Neural cell (in vitro differentiated cells): ENCODE data around the gene COL6A3. TPM values are rescaled to one million over a fixed set of nuclear protein-coding genes. Genes with fewer than 3 reads are reported as not detected.

Source experiments
- H2AFZ ChIP-seq: fragments of 200-600, 300-800 bp; sonication (generic), shearing (Covaris generic); 2 replicates; pipeline ENCODE4 v1.6.0; 2014; ENCODE audit warnings: low read depth, mild to moderate bottlenecking, antibody characterized with exemption, low read length, moderate library complexity
- H3F3A ChIP-seq: fragments of 200-600 bp; shearing (Covaris generic); 2 replicates; pipeline ENCODE4 v1.6.1; 2016; ENCODE audit warnings: mild to moderate bottlenecking, moderate library complexity, mixed read lengths, antibody characterized with exemption, low read length; ENCODE audit not compliant: insufficient read depth, poor library complexity, severe bottlenecking
- H3K27ac ChIP-seq: fragments of 200-600, 300-800 bp; sonication (generic), shearing (Covaris generic); 2 replicates; pipeline ENCODE4 v1.5.1; 2014; ENCODE audit warnings: mild to moderate bottlenecking, low read length, moderate library complexity
- H3K27me3 ChIP-seq: fragments of 300-800, 200-600 bp; sonication (generic), shearing (Covaris generic); 2 replicates; pipeline ENCODE4 v1.6.0; 2014; ENCODE audit warnings: mild to moderate bottlenecking, low read depth, low read length, moderate library complexity; ENCODE audit not compliant: insufficient read depth
- H3K36me3 ChIP-seq: fragments of 300-800, 200-600 bp; sonication (generic), shearing (Covaris generic); 2 replicates; pipeline ENCODE4 v1.5.1; 2014; ENCODE audit warnings: mild to moderate bottlenecking, antibody characterized with exemption, low read length, moderate library complexity; ENCODE audit not compliant: insufficient read depth
- H3K4me2 ChIP-seq: fragments of 300-800, 200-600 bp; sonication (generic), shearing (Covaris generic); 2 replicates; pipeline ENCODE4 v1.6.0; 2014; ENCODE audit warnings: mild to moderate bottlenecking, low read length
- H3K4me3 ChIP-seq: fragments of 300-800, 200-600 bp; sonication (generic), shearing (Covaris generic); 2 replicates; pipeline ENCODE4 v1.5.1; 2014; ENCODE audit warnings: mild to moderate bottlenecking, low read length, moderate library complexity
- H3K79me2 ChIP-seq: fragments of 200-600 bp; shearing (Covaris generic); replicated peaks from 2 replicates; pipeline ENCODE4 v1.6.0; 2014; ENCODE audit warnings: mild to moderate bottlenecking, low read length, moderate library complexity; ENCODE audit not compliant: insufficient read depth
- H3K9ac ChIP-seq: fragments of 300-800, 200-600 bp; sonication (generic), shearing (Covaris generic); 2 replicates; pipeline ENCODE4 v1.6.1; 2016; ENCODE audit warnings: mild to moderate bottlenecking, low read length, mixed read lengths
- H3K9me2 ChIP-seq: fragments of 200-600 bp; shearing (Covaris generic); 2 replicates; pipeline ENCODE4 v1.6.1; 2016; ENCODE audit warnings: mild to moderate bottlenecking, low read length, mixed read lengths; ENCODE audit not compliant: insufficient read depth
- H3K9me3 ChIP-seq: fragments of 200-600, 300-800 bp; sonication (generic), shearing (Covaris generic); 2 replicates; pipeline ENCODE4 v1.6.1; 2016; ENCODE audit warnings: mild to moderate bottlenecking, mixed run types, low read length, moderate library complexity, mixed read lengths
- H4K20me1 ChIP-seq: fragments of 200-600 bp; shearing (Covaris generic); 2 replicates; pipeline ENCODE4 v1.6.1; 2016; ENCODE audit warnings: mild to moderate bottlenecking, mixed run types; ENCODE audit not compliant: insufficient read depth
- EP300 ChIP-seq: fragments of 450-650 bp; conservative IDR thresholded peaks from 2 replicates; pipeline ENCODE4 v1.6.1; 2014; ENCODE audit warnings: antibody characterized with exemption, mild to moderate bottlenecking, moderate library complexity; ENCODE audit not compliant: poor library complexity, severe bottlenecking
- EZH2 ChIP-seq: fragments of 200-600, 300-800 bp; shearing (Covaris generic), sonication (generic); IDR thresholded peaks from 2 replicates; pipeline ENCODE4 v1.6.1; 2014; ENCODE audit warnings: antibody characterized with exemption, low read length, borderline replicate concordance, mild to moderate bottlenecking; ENCODE audit not compliant: insufficient read depth, poor library complexity, severe bottlenecking
- MXI1 ChIP-seq: fragments of 450-650 bp; conservative IDR thresholded peaks from 2 replicates; pipeline ENCODE4 v1.6.1; 2014; ENCODE audit warnings: antibody characterized with exemption, mild to moderate bottlenecking; ENCODE audit not compliant: poor library complexity, severe bottlenecking
- POLR2AphosphoS5 ChIP-seq: IDR thresholded peaks from 2 replicates; pipeline ENCODE4 v1.6.1; 2012
- RAD21 ChIP-seq: fragments of 450-650 bp; conservative IDR thresholded peaks from 2 replicates; pipeline ENCODE4 v1.6.1; 2014; ENCODE audit warnings: antibody characterized with exemption, mild to moderate bottlenecking, moderate library complexity
- SMC3 ChIP-seq: fragments of 450-650 bp; conservative IDR thresholded peaks from 2 replicates; pipeline ENCODE4 v1.6.1; 2014; ENCODE audit warnings: antibody characterized with exemption, mild to moderate bottlenecking, moderate library complexity; ENCODE audit not compliant: poor library complexity
- TAF1 ChIP-seq: IDR thresholded peaks from 2 replicates; pipeline ENCODE4 v1.6.1; 2012; ENCODE audit warnings: low read depth
- polyA plus RNA-seq: library from polyadenylated mRNA; depleted of rRNA; stranded (reverse); fragments of >200 nt; gene quantifications from 2 replicates; pipeline ENCODE4 v1.2.3, GENCODE V29; 2014
- TF ChIP-seq, protein P1 (sequence below): IDR thresholded peaks from 2 replicates; pipeline ENCODE4 v1.6.1; 2012; ENCODE audit warnings: borderline replicate concordance
- TF ChIP-seq, protein P2 (sequence below): fragments of 450-650 bp; IDR thresholded peaks from 2 replicates; pipeline ENCODE4 v1.5.1; 2014; ENCODE audit warnings: antibody characterized with exemption, mild to moderate bottlenecking, moderate library complexity; ENCODE audit not compliant: poor library complexity, severe bottlenecking

The COL6A3 gene
- polyA plus RNA-seq, 1 donor from 2014 or later = 0.05 TPM

DNA sequence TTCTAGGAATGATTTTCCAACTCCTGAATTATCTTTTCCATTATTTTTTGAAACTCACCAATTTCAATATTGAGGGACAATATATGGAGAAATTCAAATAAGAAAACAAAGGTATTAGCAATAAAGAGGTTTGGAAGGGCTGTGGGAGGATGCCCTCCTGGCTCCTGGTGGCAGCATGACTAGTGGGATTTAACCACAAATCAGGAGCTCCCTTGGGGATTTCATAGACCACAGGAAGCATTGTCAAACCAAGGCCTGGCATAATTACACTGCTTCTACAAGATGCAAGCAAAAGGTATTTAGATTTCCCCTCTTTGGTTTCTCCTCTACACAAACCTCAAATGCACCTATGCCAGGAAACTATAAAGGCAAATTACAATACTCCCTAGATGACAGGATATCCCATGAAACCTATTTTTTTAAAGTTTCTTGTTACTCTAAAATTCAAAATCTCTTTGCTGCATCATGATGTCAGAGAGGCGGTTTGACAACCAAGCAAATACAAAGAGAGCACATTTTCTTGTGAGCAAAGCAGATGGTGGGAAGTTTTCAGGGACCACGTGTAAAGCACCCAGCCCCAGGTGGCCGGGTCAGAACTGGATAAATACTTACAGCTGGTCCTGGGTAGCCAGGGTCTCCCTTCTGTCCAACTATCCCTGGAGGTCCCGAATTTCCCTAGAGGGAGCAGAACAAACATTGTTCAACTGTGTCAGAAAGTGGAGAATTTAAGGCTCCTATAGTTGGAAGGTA is 67.9 kb downstream of the COL6A3 start:
- Histone ChIP-seq H3K4me3 (no peak overlapping the region), H3K9me2 (no peaks in the 10 kb centered on the region), H3K27me3 (no peaks in the 10 kb centered on the region), H2AFZ (no peak overlapping the region), H4K20me1 (no peaks in the 10 kb centered on the region), H3K9ac (no peak overlapping the region), H3K79me2 (no peaks in the 10 kb centered on the region), H3K9me3 (no peaks in the 10 kb centered on the region), H3K27ac (no peak overlapping the region), H3K4me2 (no peak overlapping the region), H3K36me3 (no peaks in the 10 kb centered on the region), H3F3A (no peaks in the 10 kb centered on the region)
- TF ChIP-seq, protein P1, sequence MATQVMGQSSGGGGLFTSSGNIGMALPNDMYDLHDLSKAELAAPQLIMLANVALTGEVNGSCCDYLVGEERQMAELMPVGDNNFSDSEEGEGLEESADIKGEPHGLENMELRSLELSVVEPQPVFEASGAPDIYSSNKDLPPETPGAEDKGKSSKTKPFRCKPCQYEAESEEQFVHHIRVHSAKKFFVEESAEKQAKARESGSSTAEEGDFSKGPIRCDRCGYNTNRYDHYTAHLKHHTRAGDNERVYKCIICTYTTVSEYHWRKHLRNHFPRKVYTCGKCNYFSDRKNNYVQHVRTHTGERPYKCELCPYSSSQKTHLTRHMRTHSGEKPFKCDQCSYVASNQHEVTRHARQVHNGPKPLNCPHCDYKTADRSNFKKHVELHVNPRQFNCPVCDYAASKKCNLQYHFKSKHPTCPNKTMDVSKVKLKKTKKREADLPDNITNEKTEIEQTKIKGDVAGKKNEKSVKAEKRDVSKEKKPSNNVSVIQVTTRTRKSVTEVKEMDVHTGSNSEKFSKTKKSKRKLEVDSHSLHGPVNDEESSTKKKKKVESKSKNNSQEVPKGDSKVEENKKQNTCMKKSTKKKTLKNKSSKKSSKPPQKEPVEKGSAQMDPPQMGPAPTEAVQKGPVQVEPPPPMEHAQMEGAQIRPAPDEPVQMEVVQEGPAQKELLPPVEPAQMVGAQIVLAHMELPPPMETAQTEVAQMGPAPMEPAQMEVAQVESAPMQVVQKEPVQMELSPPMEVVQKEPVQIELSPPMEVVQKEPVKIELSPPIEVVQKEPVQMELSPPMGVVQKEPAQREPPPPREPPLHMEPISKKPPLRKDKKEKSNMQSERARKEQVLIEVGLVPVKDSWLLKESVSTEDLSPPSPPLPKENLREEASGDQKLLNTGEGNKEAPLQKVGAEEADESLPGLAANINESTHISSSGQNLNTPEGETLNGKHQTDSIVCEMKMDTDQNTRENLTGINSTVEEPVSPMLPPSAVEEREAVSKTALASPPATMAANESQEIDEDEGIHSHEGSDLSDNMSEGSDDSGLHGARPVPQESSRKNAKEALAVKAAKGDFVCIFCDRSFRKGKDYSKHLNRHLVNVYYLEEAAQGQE = no peak
- TF ChIP-seq TAF1 (no peak), EZH2 (no peak), POLR2AphosphoS5 (no peak), SMC3 (no peak), EP300 (no peak), MXI1 (no peak), RAD21 (no peak)
- TF ChIP-seq, protein P2, sequence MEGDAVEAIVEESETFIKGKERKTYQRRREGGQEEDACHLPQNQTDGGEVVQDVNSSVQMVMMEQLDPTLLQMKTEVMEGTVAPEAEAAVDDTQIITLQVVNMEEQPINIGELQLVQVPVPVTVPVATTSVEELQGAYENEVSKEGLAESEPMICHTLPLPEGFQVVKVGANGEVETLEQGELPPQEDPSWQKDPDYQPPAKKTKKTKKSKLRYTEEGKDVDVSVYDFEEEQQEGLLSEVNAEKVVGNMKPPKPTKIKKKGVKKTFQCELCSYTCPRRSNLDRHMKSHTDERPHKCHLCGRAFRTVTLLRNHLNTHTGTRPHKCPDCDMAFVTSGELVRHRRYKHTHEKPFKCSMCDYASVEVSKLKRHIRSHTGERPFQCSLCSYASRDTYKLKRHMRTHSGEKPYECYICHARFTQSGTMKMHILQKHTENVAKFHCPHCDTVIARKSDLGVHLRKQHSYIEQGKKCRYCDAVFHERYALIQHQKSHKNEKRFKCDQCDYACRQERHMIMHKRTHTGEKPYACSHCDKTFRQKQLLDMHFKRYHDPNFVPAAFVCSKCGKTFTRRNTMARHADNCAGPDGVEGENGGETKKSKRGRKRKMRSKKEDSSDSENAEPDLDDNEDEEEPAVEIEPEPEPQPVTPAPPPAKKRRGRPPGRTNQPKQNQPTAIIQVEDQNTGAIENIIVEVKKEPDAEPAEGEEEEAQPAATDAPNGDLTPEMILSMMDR = no peak

DNA sequence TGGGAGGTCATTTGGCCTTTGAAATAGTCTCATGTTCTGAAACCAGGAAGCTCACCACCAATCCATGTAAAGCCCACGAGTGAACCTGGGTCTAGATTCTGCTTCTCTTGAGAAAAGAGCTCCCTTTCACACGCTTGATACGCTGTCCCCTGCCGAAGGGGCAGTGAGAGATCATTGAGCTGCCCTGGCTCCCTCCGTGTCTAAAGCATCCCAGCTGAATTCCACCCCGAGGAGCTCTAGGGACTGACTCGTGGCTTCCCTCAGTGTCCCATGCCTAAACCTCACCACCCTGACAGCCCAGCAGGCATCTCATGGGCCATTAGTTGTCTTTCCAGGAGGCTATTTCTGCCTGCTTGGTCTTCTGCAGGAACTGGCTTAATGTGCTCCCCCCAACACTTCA is 68.6 kb downstream of the COL6A3 start:
- H3K36me3 ChIP-seq = no peaks in the 10 kb centered on the region
- H3K9ac ChIP-seq = no peak overlapping the region
- H3K4me3 ChIP-seq = no peak overlapping the region
- no peaks in the 10 kb centered on the region for H3K27me3 ChIP-seq
- H3F3A ChIP-seq = no peaks in the 10 kb centered on the region
- no peaks in the 10 kb centered on the region for H3K9me2 ChIP-seq
- H3K27ac ChIP-seq = no peak overlapping the region
- H2AFZ ChIP-seq = no peak overlapping the region
- H3K9me3 ChIP-seq = no peaks in the 10 kb centered on the region
- no peak for TF ChIP-seq SMC3
- TF ChIP-seq POLR2AphosphoS5 = no peak
- TF ChIP-seq, protein P1 = no peak
- no peaks in the 10 kb centered on the region for H3K79me2 ChIP-seq
- H3K4me2 ChIP-seq = no peak overlapping the region
- H4K20me1 ChIP-seq = no peaks in the 10 kb centered on the region
